ENCODE measurements around the gene CFLAR. TPM values are rescaled to one million over a fixed set of nuclear protein-coding genes. Genes with fewer than 3 reads are reported as not detected.
A peak's percentile ranks its signal among the peaks of the same experiment; 100 is the strongest.

The CFLAR gene
- total RNA-seq, 1 experiment from 2014 or later = 7.6 TPM

DNA sequence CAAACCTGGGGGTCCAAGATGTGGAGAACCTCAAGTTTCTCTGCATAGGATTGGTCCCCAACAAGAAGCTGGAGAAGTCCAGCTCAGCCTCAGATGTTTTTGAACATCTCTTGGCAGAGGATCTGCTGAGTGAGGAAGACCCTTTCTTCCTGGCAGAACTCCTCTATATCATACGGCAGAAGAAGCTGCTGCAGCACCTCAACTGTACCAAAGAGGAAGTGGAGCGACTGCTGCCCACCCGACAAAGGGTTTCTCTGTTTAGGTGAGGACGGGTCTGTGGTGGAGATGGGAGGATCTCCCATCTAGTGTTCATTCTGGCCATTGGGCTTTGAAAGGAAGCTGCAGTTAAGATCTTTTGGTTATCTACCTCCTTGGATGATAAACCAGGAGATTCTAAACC, 69.9 kb downstream of the CFLAR start:
- Histone ChIP-seq H3K23me2 (ENCODE audit: insufficient read length, low read depth, low read length, poor library complexity, severe bottlenecking) (no peaks in the 10 kb centered on the region), H3K14ac (ENCODE audit: insufficient read depth, low read length) (no peak overlapping the region), H2BK5ac (ENCODE audit: insufficient read length, low read length) (no peak overlapping the region), H3K9me3 (ENCODE audit: control insufficient read depth, low read depth, low read length) (no peaks in the 10 kb centered on the region), H2BK120ac (ENCODE audit: low read depth, low read length, poor library complexity, severe bottlenecking) (no peak overlapping the region), H3K4me2 (ENCODE audit: insufficient read depth, insufficient read length, low read length) (peak overlapping the region; percentile 12), H3T11ph (ENCODE audit: low read length) (no peak overlapping the region), H3K23ac (ENCODE audit: insufficient read length, low read depth, low read length) (no peak overlapping the region), H3K27ac (ENCODE audit: insufficient read length, low read depth, low read length) (no peak overlapping the region), H3K4ac (ENCODE audit: low read depth, low read length) (no peak overlapping the region), H3K27me3 (ENCODE audit: insufficient read depth, low read length) (no peaks in the 10 kb centered on the region), H2BK20ac (ENCODE audit: low read depth, low read length, poor library complexity, severe bottlenecking) (no peak overlapping the region), H2AFZ (ENCODE audit: low read length) (no peak overlapping the region), H2BK12ac (ENCODE audit: insufficient read length, low read depth, low read length) (no peak overlapping the region), H4K8ac (replicated peaks; ENCODE audit: insufficient read length, low read depth, low read length) (no peak overlapping the region), H3K79me1 (ENCODE audit: insufficient read depth, low read depth, low read length, poor library complexity, severe bottlenecking) (no peaks in the 10 kb centered on the region), H2AK5ac (ENCODE audit: insufficient read length, low read length) (no peak overlapping the region), H3K79me2 (ENCODE audit: insufficient read depth, low read length) (no peaks in the 10 kb centered on the region), H4K5ac (ENCODE audit: insufficient read length, low read depth, low read length) (no peak overlapping the region), H3K9ac (ENCODE audit: extremely low read depth, insufficient read length, low read length) (no peak overlapping the region), H2BK15ac (ENCODE audit: low read depth, low read length) (no peak overlapping the region), H4K20me1 (ENCODE audit: control insufficient read depth, insufficient read depth, insufficient read length) (no peaks in the 10 kb centered on the region), H3K4me1 (ENCODE audit: insufficient read depth, low read length) (no peaks in the 10 kb centered on the region), H4K91ac (ENCODE audit: insufficient read length, low read depth, low read length) (no peak overlapping the region), H3K18ac (ENCODE audit: insufficient read length, low read depth, low read length) (no peak overlapping the region), H3K56ac (ENCODE audit: insufficient read length, low read depth, low read length) (no peak overlapping the region)
- Mint-ChIP-seq H3K36me3 (ENCODE audit: insufficient read depth in 1 of 3, low read depth in 3 of 3) (peaks cover 0 to 8% (median 4%) of the 10 kb centered on the region in 3 experiments; a peak in 3 of 7 replicates), H3K9me3 (0 out of 5 replicates have a peak, but pooled peaks cover 0 to 3% of the 10 kb centered on the region in 2 experiments), H3K27me3 (ENCODE audit: low read depth) (no peaks in the 10 kb centered on the region), H3K27ac (no peak overlapping the region), H3K4me3 (no peak overlapping the region), H3K4me1 (peaks cover 14% of the 10 kb centered on the region in 2 experiments)
- DNase-seq = no peak
- TF ChIP-seq, protein P1, sequence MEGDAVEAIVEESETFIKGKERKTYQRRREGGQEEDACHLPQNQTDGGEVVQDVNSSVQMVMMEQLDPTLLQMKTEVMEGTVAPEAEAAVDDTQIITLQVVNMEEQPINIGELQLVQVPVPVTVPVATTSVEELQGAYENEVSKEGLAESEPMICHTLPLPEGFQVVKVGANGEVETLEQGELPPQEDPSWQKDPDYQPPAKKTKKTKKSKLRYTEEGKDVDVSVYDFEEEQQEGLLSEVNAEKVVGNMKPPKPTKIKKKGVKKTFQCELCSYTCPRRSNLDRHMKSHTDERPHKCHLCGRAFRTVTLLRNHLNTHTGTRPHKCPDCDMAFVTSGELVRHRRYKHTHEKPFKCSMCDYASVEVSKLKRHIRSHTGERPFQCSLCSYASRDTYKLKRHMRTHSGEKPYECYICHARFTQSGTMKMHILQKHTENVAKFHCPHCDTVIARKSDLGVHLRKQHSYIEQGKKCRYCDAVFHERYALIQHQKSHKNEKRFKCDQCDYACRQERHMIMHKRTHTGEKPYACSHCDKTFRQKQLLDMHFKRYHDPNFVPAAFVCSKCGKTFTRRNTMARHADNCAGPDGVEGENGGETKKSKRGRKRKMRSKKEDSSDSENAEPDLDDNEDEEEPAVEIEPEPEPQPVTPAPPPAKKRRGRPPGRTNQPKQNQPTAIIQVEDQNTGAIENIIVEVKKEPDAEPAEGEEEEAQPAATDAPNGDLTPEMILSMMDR (conservative IDR thresholded peaks at IDR 0.05) = no peak
- WGBS (ENCODE audit: extremely low coverage, insufficient read length, low lambda C conversion rate) = no CpG with 5 or more reads among the region's 4 CpGs

All from H9 (cell line).